ENCODE measurements around the gene CLCN3.

DNA sequence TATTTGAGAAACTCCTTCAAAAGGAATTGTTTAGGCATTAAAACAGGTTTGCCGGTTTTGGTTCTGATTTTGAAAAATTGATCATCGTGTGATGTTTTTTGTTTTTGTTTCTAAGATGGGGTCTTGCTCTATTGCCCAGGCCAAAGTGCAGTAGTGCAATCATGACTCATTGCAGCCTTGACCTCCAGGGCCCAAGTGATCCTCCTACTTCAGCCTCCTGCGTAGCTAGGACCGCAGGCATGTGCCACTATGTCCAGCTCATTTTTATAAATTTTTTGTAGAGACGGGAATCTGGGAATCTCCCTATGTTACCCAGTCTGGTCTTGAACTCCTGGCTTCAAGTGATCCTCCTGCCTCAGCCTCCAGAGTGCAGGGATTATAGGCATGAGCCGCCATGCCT is 35.0 kb downstream of the CLCN3 start:
- no peak for TF ChIP-seq CTCF (conservative IDR thresholded peaks at IDR 0.05; ENCODE audit: low read depth in 2 of 2)
- TF ChIP-seq POLR2AphosphoS5 (IDR thresholded peaks at IDR 0.05; ENCODE audit: low read depth): no peak

All from GM23338 (cell line).